Measurements from ENCODE around the gene CHAD.
"Not testable (repeated sequence)": the region's sequence is repeated elsewhere in the genome, so short reads cannot be mapped to it uniquely, and the experiment has no call there.

The CHAD gene

GRCh38 chr17:50495217-50495823, 26.6 kb upstream of the CHAD start:
- no peak for DNase-seq (ENCODE audit: low read depth in 2 of 2)

GRCh38 chr17:50493744-50494143, 25.1 kb upstream of the CHAD start:
- no peak for DNase-seq (ENCODE audit: low read depth in 2 of 2)

GRCh38 chr17:50492214-50492613, 23.5 kb upstream of the CHAD start:
- DNase-seq (ENCODE audit: low read depth in 2 of 2), result no peak

- DNase-seq (ENCODE audit: low read depth in 2 of 2), result no peak
These were observed 22.8 kb upstream of the CHAD start for GRCh38 chr17:50491505-50491904.

- no peak for DNase-seq (ENCODE audit: low read depth in 2 of 2)
These were observed 20.2 kb upstream of the CHAD start for GRCh38 chr17:50488880-50489279.

- no peak for DNase-seq (ENCODE audit: low read depth in 2 of 2)
These were observed 18.8 kb upstream of the CHAD start for GRCh38 chr17:50487213-50488096.

GRCh38 chr17:50484386-50485155, 15.9 kb upstream of the CHAD start:
- DNase-seq (ENCODE audit: low read depth in 2 of 2), result no peak

GRCh38 chr17:50483266-50483665, 14.6 kb upstream of the CHAD start:
- no peak for DNase-seq (ENCODE audit: low read depth in 2 of 2)

- peak; percentile 27 to 28 for DNase-seq (ENCODE audit: low read depth in 2 of 2)
These were observed 13.8 kb upstream of the CHAD start for GRCh38 chr17:50482516-50482915.

GRCh38 chr17:50482110-50482509, 13.4 kb upstream of the CHAD start:
- no peak for DNase-seq (ENCODE audit: low read depth in 2 of 2)

- DNase-seq (ENCODE audit: low read depth in 2 of 2), result no peak
These were observed 13.0 kb upstream of the CHAD start for GRCh38 chr17:50481648-50482047.

- no peak for DNase-seq (ENCODE audit: low read depth in 2 of 2)
These were observed 12.3 kb upstream of the CHAD start for GRCh38 chr17:50480854-50481490.

- DNase-seq (ENCODE audit: low read depth in 2 of 2), result no peak
These were observed 11.6 kb upstream of the CHAD start for GRCh38 chr17:50480142-50480764.

- peak; percentile 26 to 51 for DNase-seq (ENCODE audit: low read depth in 2 of 2)
These were observed 11.0 kb upstream of the CHAD start for GRCh38 chr17:50479522-50480141.

GRCh38 chr17:50478391-50479381, 10.0 kb upstream of the CHAD start, which contains the start of gene RSAD1:
RSAD1 (plus strand) TSS chr17:50478860; CDS start chr17:50478885, 25 bp downstream.
- DNase-seq (ENCODE audit: low read depth in 2 of 2), result peak; percentile 64 to 68

- no peak for DNase-seq (ENCODE audit: low read depth in 2 of 2)
These were observed 9.3 kb upstream of the CHAD start for GRCh38 chr17:50477976-50478375.

- DNase-seq (ENCODE audit: low read depth in 2 of 2), result no peak
These were observed 8.1 kb upstream of the CHAD start for GRCh38 chr17:50476545-50477315.

GRCh38 chr17:50475775-50476544, 7.3 kb upstream of the CHAD start:
- DNase-seq (ENCODE audit: low read depth in 2 of 2), result not testable (repeated sequence)

Measured in stimulated activated CD8-positive, alpha-beta memory T cell treated with anti-CD3 and anti-CD28 coated beads, Interleukin-15, amount 100 ng/mL, for 4 hours (primary cell).